Lower lobe of right lung (tissue), 2 donors: ENCODE measurements around the gene TMC1. TPM values are rescaled to one million over a fixed set of nuclear protein-coding genes. Genes with fewer than 3 reads are reported as not detected.

ENCODE experiments used
- ATAC-seq, 2 donors: fragments of 200-7000 bp; cut with Tn5 transposase; one replicate each; pipeline ENCODE4 v1.9.1; 2020 to 2022; ENCODE audit warnings: mild to moderate bottlenecking in 2 of 2, moderate library complexity in 2 of 2
- DNase-seq: peaks from one replicate; pipeline ENCODE4 v3.0.0-alpha.2; 2020
- H3K27ac ChIP-seq: fragments of 200-600 bp; one replicate; pipeline ENCODE4 v1.8.0; 2022
- H3K27me3 ChIP-seq: fragments of 200-600 bp; one replicate; pipeline ENCODE4 v1.8.0; 2022; ENCODE audit warnings: low read depth
- H3K36me3 ChIP-seq: fragments of 200-600 bp; one replicate; pipeline ENCODE4 v1.8.0; 2022; ENCODE audit warnings: mild to moderate bottlenecking
- H3K4me1 ChIP-seq: fragments of 200-600 bp; one replicate; pipeline ENCODE4 v1.8.0; 2022
- H3K4me3 ChIP-seq: fragments of 200-600 bp; one replicate; pipeline ENCODE4 v1.8.0; 2022; ENCODE audit warnings: mild to moderate bottlenecking
- H3K9me3 ChIP-seq: fragments of 200-600 bp; one replicate; pipeline ENCODE4 v1.8.0; 2022
- CTCF ChIP-seq: fragments of 200-600 bp; IDR thresholded peaks from one replicate; pipeline ENCODE4 v1.8.0; 2022; ENCODE audit warnings: antibody characterized with exemption, mild to moderate bottlenecking
- intact Hi-C: fragments of 100-400 bp; cut with DNase I; formaldehyde crosslinking; loops from one replicate; pipeline ENCODE4 v1.11.0; 2022
- total RNA-seq: library from RNA; stranded (reverse); fragmentation: NEBNext Ultra II Directional; extraction: Animal tissue kit (Norgen Biotek cat#: 25700); gene quantifications from one replicate; pipeline ENCODE4 v1.2.1, GENCODE V29; 2021
- donor health status: DM: no; HTN: yes; CAD: no; lungs with severe emphysema.

TMC1 gene
- total RNA-seq, 1 donor from 2014 or later, result not detected

GRCh38 chr9:72588336-72588735 lies 66.9 kb downstream of the TMC1 start:
- H3K27ac ChIP-seq, result no peak overlapping the region
- H3K36me3 ChIP-seq, result no peaks in the 10 kb centered on the region
- no peaks in the 10 kb centered on the region for H3K9me3 ChIP-seq
- no peak for DNase-seq
- H3K27me3 ChIP-seq, result no peaks in the 10 kb centered on the region
- no peak for TF ChIP-seq CTCF
- ATAC-seq, result no peak
- peaks cover 36% of the 10 kb centered on the region for H3K4me1 ChIP-seq
- no peak overlapping the region for H3K4me3 ChIP-seq
- intact Hi-C loops, result no loop called here

- TF ChIP-seq CTCF, result no peak
- intact Hi-C loops, result loop anchor here (10.0 kb wide), 1 partner anchor 235 kb away; no protein-coding TSS in a partner anchor
- Histone ChIP-seq H3K27ac (peak overlapping the region; percentile 24), H3K4me3 (no peak overlapping the region), H3K27me3 (no peaks in the 10 kb centered on the region), H3K4me1 (peaks cover 43% of the 10 kb centered on the region), H3K9me3 (no peaks in the 10 kb centered on the region), H3K36me3 (no peaks in the 10 kb centered on the region)
- ATAC-seq (no peak), DNase-seq (no peak)
These were observed 68.5 kb downstream of the TMC1 start for GRCh38 chr9:72589667-72590521.

- Histone ChIP-seq H3K4me3 (no peak overlapping the region), H3K9me3 (no peaks in the 10 kb centered on the region), H3K27ac (no peak overlapping the region), H3K36me3 (no peaks in the 10 kb centered on the region), H3K27me3 (no peaks in the 10 kb centered on the region), H3K4me1 (peaks cover 36% of the 10 kb centered on the region)
- intact Hi-C loops, result loop anchor here (10.0 kb wide), 1 partner anchor 236 kb away; no protein-coding TSS in a partner anchor
- DNase-seq (no peak), ATAC-seq (no peak)
- no peak for TF ChIP-seq CTCF
These were observed 69.4 kb downstream of the TMC1 start for GRCh38 chr9:72590824-72591223.

- H3K27me3 ChIP-seq, result no peaks in the 10 kb centered on the region
- ATAC-seq (peak; percentile 84 to 85), DNase-seq (no peak)
- no peak overlapping the region for H3K4me3 ChIP-seq
- peak; percentile 83 for TF ChIP-seq CTCF
- no peaks in the 10 kb centered on the region for H3K36me3 ChIP-seq
- intact Hi-C loops, result loop anchor here (10.0 kb wide), 1 partner anchor 238 kb away; no protein-coding TSS in a partner anchor
- H3K9me3 ChIP-seq, result no peaks in the 10 kb centered on the region
- H3K4me1 ChIP-seq, result peaks cover 26% of the 10 kb centered on the region
- H3K27ac ChIP-seq, result peak overlapping the region; percentile 26
These were observed 71.3 kb downstream of the TMC1 start for GRCh38 chr9:72592502-72593403.

- no peak overlapping the region for H3K27ac ChIP-seq
- TF ChIP-seq CTCF, result no peak
- H3K27me3 ChIP-seq, result no peaks in the 10 kb centered on the region
- H3K4me1 ChIP-seq, result peaks cover 16% of the 10 kb centered on the region
- no peak overlapping the region for H3K4me3 ChIP-seq
- no peaks in the 10 kb centered on the region for H3K36me3 ChIP-seq
- no peak for DNase-seq
- no peak for ATAC-seq
- intact Hi-C loops, result loop anchor here (10.0 kb wide), 1 partner anchor 242 kb away; no protein-coding TSS in a partner anchor
- H3K9me3 ChIP-seq, result no peaks in the 10 kb centered on the region
These were observed 75.2 kb downstream of the TMC1 start for GRCh38 chr9:72596451-72597180.
